ENCODE data around the gene CTNS.

The CTNS gene

GRCh38 chr17:3693829-3694231 is 57.3 kb downstream of the CTNS start:
- TF ChIP-seq PATZ1 (tag by site-specific recombination; IDR thresholded peaks at IDR 0.05) (no peak), BCL11A (tag by site-specific recombination; IDR thresholded peaks at IDR 0.05; ENCODE audit: low read depth) (no peak), ZEB2 (tag by site-specific recombination; IDR thresholded peaks at IDR 0.05) (no peak), ZNF26 (tag by site-specific recombination; IDR thresholded peaks at IDR 0.05) (no peak), ZNF335 (tag by site-specific recombination; conservative IDR thresholded peaks at IDR 0.05) (no peak), ZNF830 (tag by site-specific recombination; IDR thresholded peaks at IDR 0.05; ENCODE audit: low read depth) (no peak)
- H3K4me3 ChIP-seq (ENCODE audit: low read depth, low read length), result no peak overlapping the region
- no peaks in the 10 kb centered on the region; a peak in 1 of 3 replicates for H3K36me3 ChIP-seq (ENCODE audit: control insufficient read depth in 2 of 2, insufficient read depth in 1 of 2, low read length in 2 of 2)
- H3K4me1 ChIP-seq (ENCODE audit: control insufficient read depth, insufficient read depth, low read length), result no peaks in the 10 kb centered on the region; the same call in 1 of the 2 replicates
- CTCF ChIA-PET, result interaction anchor here (0.6 to 0.7 kb wide), 2 partner anchors 11 to 535 kb away, joined by 3 read pairs; no protein-coding TSS in a partner anchor
- no peak overlapping the region for H3K27ac ChIP-seq (ENCODE audit: extremely low read depth, low read depth, low read length)
- no peaks in the 10 kb centered on the region for H3K9me3 ChIP-seq (ENCODE audit: control insufficient read depth, insufficient read depth, low read depth, low read length)
- POLR2A ChIA-PET, result interaction anchor here (1.5 kb wide), 1 partner anchor 30 kb away, joined by 3 read pairs; the partner anchor contains the start of gene HASPIN

GRCh38 chr17:3695129-3695722 is 58.7 kb downstream of the CTNS start:
- TF ChIP-seq ZNF510 (tag by site-specific recombination; IDR thresholded peaks at IDR 0.05; ENCODE audit: insufficient replicate concordance) (no peak), GLIS1 (tag by site-specific recombination; IDR thresholded peaks at IDR 0.05) (0 out of 2 replicates have a peak, but pooled peaks have one; percentile 9)
- H3K4me1 ChIP-seq (ENCODE audit: control insufficient read depth, insufficient read depth, low read length), result no peaks in the 10 kb centered on the region; the same call in 1 of the 2 replicates
- no peaks in the 10 kb centered on the region for H3K9me3 ChIP-seq (ENCODE audit: control insufficient read depth, insufficient read depth, low read depth, low read length)
- ChIA-PET CTCF (interaction anchor here (0.5 to 1.1 kb wide), 3 partner anchors 12 to 112 kb away, joined by 3 to 8 read pairs (median 3); no protein-coding TSS in a partner anchor), POLR2A (interaction anchor here (1.1 to 2.0 kb wide), 2 partner anchors 28 to 59 kb away, joined by 4 read pairs; partner anchors contain the start of genes CTNS, HASPIN and SHPK)
- H3K27ac ChIP-seq (ENCODE audit: extremely low read depth, low read depth, low read length), result no peak overlapping the region
- H3K36me3 ChIP-seq (ENCODE audit: control insufficient read depth in 2 of 2, insufficient read depth in 1 of 2, low read length in 2 of 2), result no peaks in the 10 kb centered on the region; a peak in 1 of 3 replicates
- peak overlapping the region; percentile 41 for H3K4me3 ChIP-seq (ENCODE audit: low read depth, low read length)

GRCh38 chr17:3695723-3696411 is 59.3 kb downstream of the CTNS start, which contains the start of gene P2RX5:
P2RX5 (minus strand) TSS chr17:3696155; CDS start chr17:3696005, 150 bp downstream.
- no peak within 1 kb of the TSS for H3K27ac ChIP-seq (ENCODE audit: extremely low read depth, low read depth, low read length)
- H3K4me1 ChIP-seq (ENCODE audit: control insufficient read depth, insufficient read depth, low read length), result no peaks in the 10 kb centered on the region; the same call in 1 of the 2 replicates
- CTCF ChIA-PET, result interaction anchor here (0.9 to 1.1 kb wide), 2 partner anchors 12 to 14 kb away, joined by 3 to 8 read pairs; no protein-coding TSS in a partner anchor
- H3K4me3 ChIP-seq (ENCODE audit: low read depth, low read length), result peak within 1 kb of the TSS; percentile 41
- no peaks in the 10 kb centered on the region; a peak in 1 of 3 replicates for H3K36me3 ChIP-seq (ENCODE audit: control insufficient read depth in 2 of 2, insufficient read depth in 1 of 2, low read length in 2 of 2)
- POLR2A ChIA-PET, result interaction anchor here (1.1 to 2.0 kb wide), 2 partner anchors 28 to 60 kb away, joined by 4 read pairs; partner anchors contain the start of genes CTNS, HASPIN and SHPK
- H3K9me3 ChIP-seq (ENCODE audit: control insufficient read depth, insufficient read depth, low read depth, low read length), result no peaks in the 10 kb centered on the region
- TF ChIP-seq GLI2 (tag by site-specific recombination; IDR thresholded peaks at IDR 0.05; ENCODE audit: borderline replicate concordance, low read depth) (no peak), ZNF76 (tag by site-specific recombination; IDR thresholded peaks at IDR 0.05; ENCODE audit: borderline replicate concordance, low read depth) (peak; percentile 71; the same call in 1 of the 2 replicates), ZNF513 (tag by site-specific recombination; IDR thresholded peaks at IDR 0.05) (peak; percentile 78), ZNF707 (tag by site-specific recombination; IDR thresholded peaks at IDR 0.05) (no peak), ZBTB48 (tag by site-specific recombination; IDR thresholded peaks at IDR 0.05) (peak; percentile 55; the same call in 1 of the 2 replicates), SP3 (tag by site-specific recombination; IDR thresholded peaks at IDR 0.05) (no peak), FEZF1 (tag by site-specific recombination; IDR thresholded peaks at IDR 0.05) (no peak), ZNF214 (tag by site-specific recombination; IDR thresholded peaks at IDR 0.05; ENCODE audit: borderline replicate concordance) (no peak), ZBTB8A (tag by site-specific recombination; IDR thresholded peaks at IDR 0.05) (peak; percentile 52; the same call in 1 of the 2 replicates), ATF2 (tag by site-specific recombination; IDR thresholded peaks at IDR 0.05; ENCODE audit: low read depth) (no peak), ZBTB26 (tag by site-specific recombination; optimal IDR thresholded peaks at IDR 0.05) (peak; percentile 43), ZNF404 (tag by site-specific recombination; IDR thresholded peaks at IDR 0.05) (no peak), WT1 (tag by site-specific recombination; IDR thresholded peaks at IDR 0.05) (no peak)

Data from HEK293 (cell line).